Testis (tissue), 2 donors: ENCODE measurements around the gene IFIH1.

Source experiments
- CTCF ChIP-seq, 3 experiments: fragments of 450-650 bp in 2 of 3; fragments of 200-600 bp in 1 of 3; sonication (generic) in 1 of 3; IDR thresholded peaks; one replicate each; pipeline ENCODE4 v1.5.1; 2016 to 2019; ENCODE audit warnings: antibody characterized with exemption in 3 of 3, mild to moderate bottlenecking in 2 of 3, moderate library complexity in 1 of 3
- POLR2A ChIP-seq: fragments of 450-650 bp; IDR thresholded peaks from one replicate; pipeline ENCODE4 v1.6.1; 2017; ENCODE audit warnings: antibody characterized with exemption, mild to moderate bottlenecking, moderate library complexity

GRCh38 chr2:162330881-162331280 is 12.4 kb upstream of the IFIH1 start:
- TF ChIP-seq CTCF (IDR thresholded peaks at IDR 0.05) (no peak), POLR2A (no peak)
